Smooth muscle cell (in vitro differentiated cells): ENCODE results near the gene MED13L. TPM values are rescaled to one million over a fixed set of nuclear protein-coding genes. Genes with fewer than 3 reads are reported as not detected.

Experiments used
- DNase-seq: peaks from one replicate; lab custom pipeline; 2025; ENCODE audit not compliant: unreplicated experiment; lab: John Stamatoyannopoulos, UW
- H2AFZ ChIP-seq: fragments of 200-600 bp; sonication (generic); 2 replicates; pipeline ENCODE4 v1.6.0; 2016; ENCODE audit warnings: antibody characterized with exemption, low read depth, mild to moderate bottlenecking
- H3F3A ChIP-seq: fragments of 200-600 bp; sonication (generic); 2 replicates; pipeline ENCODE4 v1.6.0; 2017; ENCODE audit warnings: antibody characterized with exemption, low read depth
- H3K27ac ChIP-seq: fragments of 200-600 bp; sonication (generic); 2 replicates; pipeline ENCODE4 v1.5.1; 2016; ENCODE audit warnings: low read depth, mild to moderate bottlenecking
- H3K27me3 ChIP-seq: fragments of 200-600 bp; sonication (generic); 2 replicates; pipeline ENCODE4 v1.6.1; 2016; ENCODE audit warnings: low read depth, mild to moderate bottlenecking
- H3K36me3 ChIP-seq: fragments of 200-600 bp; sonication (generic); 2 replicates; pipeline ENCODE4 v1.5.1; 2016; ENCODE audit warnings: low read depth
- H3K4me1 ChIP-seq: fragments of 200-600 bp; sonication (generic); 2 replicates; pipeline ENCODE4 v1.5.1; 2016; ENCODE audit warnings: low read depth
- H3K4me2 ChIP-seq: fragments of 200-600 bp; sonication (generic); 2 replicates; pipeline ENCODE4 v1.6.0; 2016; ENCODE audit warnings: mild to moderate bottlenecking
- H3K4me3 ChIP-seq: fragments of 200-600 bp; sonication (generic); 2 replicates; pipeline ENCODE4 v1.5.1; 2016; ENCODE audit warnings: mild to moderate bottlenecking
- H3K79me2 ChIP-seq: fragments of 200-600 bp; sonication (generic); 2 replicates; pipeline ENCODE4 v1.6.0; 2016; ENCODE audit warnings: low read depth, mild to moderate bottlenecking
- H3K9ac ChIP-seq: fragments of 200-600 bp; sonication (generic); 2 replicates; pipeline ENCODE4 v1.6.0; 2016; ENCODE audit warnings: low read depth
- H3K9me3 ChIP-seq: fragments of 200-600 bp; sonication (generic); replicated peaks from 2 replicates; pipeline ENCODE4 v1.5.1; 2016; ENCODE audit warnings: low read depth
- H4K20me1 ChIP-seq: fragments of 200-600 bp; sonication (generic); 2 replicates; pipeline ENCODE4 v1.6.0; 2016; ENCODE audit warnings: low read depth
- CTCF ChIP-seq: fragments of 200-600 bp; sonication (generic); IDR thresholded peaks from 2 replicates; pipeline ENCODE4 v1.5.1; 2017; ENCODE audit warnings: borderline replicate concordance, mild to moderate bottlenecking, antibody characterized with exemption; ENCODE audit not compliant: insufficient read depth, poor library complexity, severe bottlenecking
- WGBS: methylation state at CpG from one replicate; pipeline ENCODE4 v1.1.7; 2016; ENCODE audit warnings: low lambda C conversion rate; 5-methylcytosine and 5-hydroxymethylcytosine counted together
- polyA plus RNA-seq: library from polyadenylated mRNA; unstranded; fragments of >200 nt; fragmentation: Nextera tagmentation; extraction: Ambion mirVana; gene quantifications from 2 replicates; pipeline ENCODE4 v1.2.1, GENCODE V29; 2016
- total RNA-seq: library from RNA; depleted of rRNA; stranded (reverse); fragments of >200 nt; gene quantifications from 2 replicates; pipeline ENCODE4 v1.2.3, GENCODE V29; 2014

Gene MED13L
- total and polyA plus RNA-seq, 2 experiments from 2014 or later, result 13.2 to 74.3 TPM

- Histone ChIP-seq H3K36me3 (no peaks in the 10 kb centered on the region), H3K79me2 (no peaks in the 10 kb centered on the region)
- no peak for DNase-seq
These were observed 343.4 kb downstream of the MED13L start for GRCh38 chr12:115934046-115934445.

GRCh38 chr12:115932066-115932465 is 345.4 kb downstream of the MED13L start:
- Histone ChIP-seq H3K4me2 (no peak overlapping the region), H3K9ac (no peak overlapping the region), H3K79me2 (no peaks in the 10 kb centered on the region), H3K9me3 (no peaks in the 10 kb centered on the region), H3K27me3 (no peaks in the 10 kb centered on the region), H3F3A (no peaks in the 10 kb centered on the region), H3K4me3 (no peak overlapping the region), H3K4me1 (no peaks in the 10 kb centered on the region), H3K36me3 (no peaks in the 10 kb centered on the region), H3K27ac (no peak overlapping the region), H2AFZ (no peak overlapping the region), H4K20me1 (no peaks in the 10 kb centered on the region)
- 89% methylated on average over 1 of the region's 1 CpG for WGBS
- DNase-seq, result no peak
- no peak for TF ChIP-seq CTCF

More at GRCh38 chr12:115934046-115934445, 343.4 kb downstream of the MED13L start:
- H3F3A ChIP-seq, result no peaks in the 10 kb centered on the region
- no peaks in the 10 kb centered on the region for H3K4me1 ChIP-seq
- H3K27ac ChIP-seq, result no peak overlapping the region
- no peak for TF ChIP-seq CTCF
- no peaks in the 10 kb centered on the region for H3K9me3 ChIP-seq
- H3K4me3 ChIP-seq, result no peak overlapping the region
- H2AFZ ChIP-seq, result no peak overlapping the region
- H3K4me2 ChIP-seq, result no peak overlapping the region
- H3K9ac ChIP-seq, result no peak overlapping the region
- no peaks in the 10 kb centered on the region for H3K27me3 ChIP-seq
- no peaks in the 10 kb centered on the region for H4K20me1 ChIP-seq
- WGBS, result 55% methylated on average over 3 of the region's 3 CpGs

GRCh38 chr12:115930336-115930735 is 347.2 kb downstream of the MED13L start:
- no peak overlapping the region for H3K27ac ChIP-seq
- H3K4me1 ChIP-seq, result no peaks in the 10 kb centered on the region
- no peak overlapping the region for H3K9ac ChIP-seq
- 83% methylated on average over 5 of the region's 5 CpGs for WGBS
- no peaks in the 10 kb centered on the region for H3F3A ChIP-seq
- H3K36me3 ChIP-seq, result no peaks in the 10 kb centered on the region
- H3K4me3 ChIP-seq, result no peak overlapping the region
- H3K4me2 ChIP-seq, result no peak overlapping the region
- no peak for TF ChIP-seq CTCF
- no peaks in the 10 kb centered on the region for H3K27me3 ChIP-seq
- H3K79me2 ChIP-seq, result no peaks in the 10 kb centered on the region
- H4K20me1 ChIP-seq, result no peaks in the 10 kb centered on the region
- DNase-seq, result no peak
- H2AFZ ChIP-seq, result no peak overlapping the region
- H3K9me3 ChIP-seq, result no peaks in the 10 kb centered on the region

- no peak overlapping the region for H3K9ac ChIP-seq
These were observed 351.3 kb downstream of the MED13L start for GRCh38 chr12:115926037-115926670.

More at GRCh38 chr12:115926037-115926670, 351.3 kb downstream of the MED13L start:
- Histone ChIP-seq H3K27me3 (no peaks in the 10 kb centered on the region), H2AFZ (no peak overlapping the region), H3K79me2 (no peaks in the 10 kb centered on the region), H3K36me3 (no peaks in the 10 kb centered on the region), H3K27ac (no peak overlapping the region), H3F3A (no peaks in the 10 kb centered on the region), H3K9me3 (no peaks in the 10 kb centered on the region), H3K4me1 (no peaks in the 10 kb centered on the region), H3K4me3 (no peak overlapping the region), H4K20me1 (no peaks in the 10 kb centered on the region), H3K4me2 (no peak overlapping the region)
- no peak for TF ChIP-seq CTCF
- DNase-seq, result no peak
- WGBS, result 94% methylated on average over 8 of the region's 8 CpGs
